ENCODE data around the gene C1orf141. TPM values are rescaled to one million over a fixed set of nuclear protein-coding genes. Genes with fewer than 3 reads are reported as not detected.
A peak's percentile ranks its signal among the peaks of the same experiment; 100 is the strongest.

C1orf141 gene
- total and polyA plus RNA-seq, 2 experiments from 2014 or later, result not detected

- H3K4me3 ChIP-seq, result no peak overlapping the region
- peaks cover 15% of the 10 kb centered on the region for H3F3A ChIP-seq (ENCODE audit: insufficient read depth)
- H3K9ac ChIP-seq, result no peak overlapping the region
- no peaks in the 10 kb centered on the region for H3K36me3 ChIP-seq (ENCODE audit: low read depth)
- no peaks in the 10 kb centered on the region for H4K20me1 ChIP-seq (ENCODE audit: insufficient read depth)
- H3K4me1 ChIP-seq (ENCODE audit: insufficient read depth), result peaks cover 17% of the 10 kb centered on the region
- H2AFZ ChIP-seq, result no peak overlapping the region
- WGBS, 2 experiments (ENCODE audit: low coverage in 1 of 2, low lambda C conversion rate in 2 of 2, missing lambda C conversion rate in 2 of 2), result 79 to 84% methylated on average over 3 of the region's 3 CpGs
- H3K9me2 ChIP-seq (ENCODE audit: insufficient read depth), result no peaks in the 10 kb centered on the region
- no peak overlapping the region for H3K27ac ChIP-seq
- TF ChIP-seq EZH2 (IDR thresholded peaks at IDR 0.05; ENCODE audit: insufficient read depth, poor library complexity, severe bottlenecking) (no peak), EZH2phosphoT487 (IDR thresholded peaks at IDR 0.05; ENCODE audit: insufficient read depth, low read depth) (no peak)
- no peak overlapping the region for H3K4me2 ChIP-seq (ENCODE audit: unreplicated experiment)
- DNase-seq, result no peak
- H3K9me3 ChIP-seq (ENCODE audit: low read depth), result no peaks in the 10 kb centered on the region
- in situ Hi-C loops (cut with MboI), result no loop called here
- H3K27me3 ChIP-seq (replicated peaks; ENCODE audit: insufficient read depth), result no peaks in the 10 kb centered on the region
- no peaks in the 10 kb centered on the region for H3K79me2 ChIP-seq (ENCODE audit: insufficient read depth)
Observed at GRCh38 chr1:67138813-67139499, 4.2 kb upstream of the C1orf141 start.

GRCh38 chr1:67137307-67137753 lies 2.6 kb upstream of the C1orf141 start:
- Histone ChIP-seq H3K27me3 (replicated peaks; ENCODE audit: insufficient read depth) (no peaks in the 10 kb centered on the region), H3K9me3 (ENCODE audit: low read depth) (no peaks in the 10 kb centered on the region), H2AFZ (no peak overlapping the region), H3K27ac (no peak overlapping the region), H3K4me1 (ENCODE audit: insufficient read depth) (peaks cover 17% of the 10 kb centered on the region), H3K9me2 (ENCODE audit: insufficient read depth) (no peaks in the 10 kb centered on the region), H3K4me3 (no peak overlapping the region), H3K4me2 (ENCODE audit: unreplicated experiment) (no peak overlapping the region), H3K36me3 (ENCODE audit: low read depth) (no peaks in the 10 kb centered on the region), H3K9ac (no peak overlapping the region), H4K20me1 (ENCODE audit: insufficient read depth) (no peaks in the 10 kb centered on the region), H3K79me2 (ENCODE audit: insufficient read depth) (no peaks in the 10 kb centered on the region), H3F3A (ENCODE audit: insufficient read depth) (peaks cover 15% of the 10 kb centered on the region)
- DNase-seq, result no peak
- in situ Hi-C loops (cut with MboI), result no loop called here
- WGBS, 2 experiments (ENCODE audit: low coverage in 1 of 2, low lambda C conversion rate in 2 of 2, missing lambda C conversion rate in 2 of 2), result 82 to 86% methylated on average over 4 of the region's 4 CpGs
- TF ChIP-seq EZH2 (IDR thresholded peaks at IDR 0.05; ENCODE audit: insufficient read depth, poor library complexity, severe bottlenecking) (no peak), EZH2phosphoT487 (IDR thresholded peaks at IDR 0.05; ENCODE audit: insufficient read depth, low read depth) (no peak)

GRCh38 chr1:67135354-67135753 lies 584 bp upstream of the C1orf141 start:
- Histone ChIP-seq H3K9me3 (ENCODE audit: low read depth) (no peaks in the 10 kb centered on the region), H3K4me2 (ENCODE audit: unreplicated experiment) (peak overlapping the region; percentile 73), H4K20me1 (ENCODE audit: insufficient read depth) (no peaks in the 10 kb centered on the region), H3K9ac (peak overlapping the region; percentile 54), H2AFZ (peak overlapping the region; percentile 67), H3K27me3 (replicated peaks; ENCODE audit: insufficient read depth) (no peaks in the 10 kb centered on the region), H3K4me3 (peak overlapping the region; percentile 56), H3K27ac (peak overlapping the region; percentile 84), H3K36me3 (ENCODE audit: low read depth) (no peaks in the 10 kb centered on the region), H3F3A (ENCODE audit: insufficient read depth) (peaks cover 15% of the 10 kb centered on the region), H3K4me1 (ENCODE audit: insufficient read depth) (peaks cover 17% of the 10 kb centered on the region), H3K79me2 (ENCODE audit: insufficient read depth) (no peaks in the 10 kb centered on the region), H3K9me2 (ENCODE audit: insufficient read depth) (no peaks in the 10 kb centered on the region)
- in situ Hi-C loops (cut with MboI), result no loop called here
- peak; percentile 93 for DNase-seq
- TF ChIP-seq EZH2 (IDR thresholded peaks at IDR 0.05; ENCODE audit: insufficient read depth, poor library complexity, severe bottlenecking) (no peak), EZH2phosphoT487 (IDR thresholded peaks at IDR 0.05; ENCODE audit: insufficient read depth, low read depth) (peak; percentile 89)
- 8 to 19% methylated on average over 2 of the region's 2 CpGs for WGBS, 2 experiments (ENCODE audit: low coverage in 1 of 2, low lambda C conversion rate in 2 of 2, missing lambda C conversion rate in 2 of 2)

GRCh38 chr1:67133177-67133576 lies 1.6 kb downstream of the C1orf141 start:
- TF ChIP-seq EZH2phosphoT487 (IDR thresholded peaks at IDR 0.05; ENCODE audit: insufficient read depth, low read depth), result no peak
- no peak for TF ChIP-seq EZH2 (IDR thresholded peaks at IDR 0.05; ENCODE audit: insufficient read depth, poor library complexity, severe bottlenecking)
- no peak for DNase-seq
- in situ Hi-C loops (cut with MboI), result no loop called here
- H3K4me3 ChIP-seq, result no peak overlapping the region
- H3K36me3 ChIP-seq (ENCODE audit: low read depth), result no peaks in the 10 kb centered on the region
- H3K27ac ChIP-seq, result no peak overlapping the region
- H3K4me2 ChIP-seq (ENCODE audit: unreplicated experiment), result no peak overlapping the region
- no peak overlapping the region for H2AFZ ChIP-seq
- H3K79me2 ChIP-seq (ENCODE audit: insufficient read depth), result no peaks in the 10 kb centered on the region
- H3K9me3 ChIP-seq (ENCODE audit: low read depth), result no peaks in the 10 kb centered on the region
- no peaks in the 10 kb centered on the region for H4K20me1 ChIP-seq (ENCODE audit: insufficient read depth)
- H3K4me1 ChIP-seq (ENCODE audit: insufficient read depth), result peaks cover 17% of the 10 kb centered on the region
- no peak overlapping the region for H3K9ac ChIP-seq
- 97 to 98% methylated on average over 2 of the region's 2 CpGs for WGBS, 2 experiments (ENCODE audit: low coverage in 1 of 2, low lambda C conversion rate in 2 of 2, missing lambda C conversion rate in 2 of 2)
- H3K27me3 ChIP-seq (replicated peaks; ENCODE audit: insufficient read depth), result no peaks in the 10 kb centered on the region
- H3F3A ChIP-seq (ENCODE audit: insufficient read depth), result peaks cover 15% of the 10 kb centered on the region
- no peaks in the 10 kb centered on the region for H3K9me2 ChIP-seq (ENCODE audit: insufficient read depth)
